GM23338 (cell line): ENCODE data around the gene SFTA2. TPM values are rescaled to one million over a fixed set of nuclear protein-coding genes. Genes with fewer than 3 reads are reported as not detected.
A peak's percentile ranks its signal among the peaks of the same experiment; 100 is the strongest.

Experiments used
- ATAC-seq: fragments of 200-7000 bp; cut with Tn5 transposase; 3 replicates; pipeline ENCODE4 v1.9.1; 2020
- DNase-seq: peaks from one replicate; pipeline ENCODE4 v3.0.0-alpha.2; 2015; ENCODE audit warnings: low spot score
- H2AFZ ChIP-seq: fragments of 200-600 bp; sonication (generic); 2 replicates; pipeline ENCODE4 v1.8.0; 2016; ENCODE audit warnings: antibody characterized with exemption, mild to moderate bottlenecking, moderate library complexity
- H3F3A ChIP-seq: fragments of 200-600 bp; sonication (generic); replicated peaks from 2 replicates; pipeline ENCODE4 v1.8.0; 2017; ENCODE audit warnings: antibody characterized with exemption, mixed run types, low read depth
- H3K27ac ChIP-seq: fragments of 200-600 bp; sonication (generic); 2 replicates; pipeline ENCODE4 v1.6.1; 2016; ENCODE audit warnings: low read depth
- H3K27me3 ChIP-seq: fragments of 200-600 bp; sonication (generic); 2 replicates; pipeline ENCODE4 v1.8.0; 2016; ENCODE audit warnings: mild to moderate bottlenecking, mixed run types, moderate library complexity; ENCODE audit not compliant: insufficient read depth
- H3K36me3 ChIP-seq: fragments of 200-600 bp; sonication (generic); 2 replicates; pipeline ENCODE4 v1.8.0; 2016; ENCODE audit warnings: mild to moderate bottlenecking; ENCODE audit not compliant: insufficient read depth
- H3K4me1 ChIP-seq: fragments of 200-600 bp; sonication (generic); 2 replicates; pipeline ENCODE4 v1.8.0; 2016; ENCODE audit warnings: mild to moderate bottlenecking, moderate library complexity; ENCODE audit not compliant: insufficient read depth
- H3K4me2 ChIP-seq: fragments of 200-600 bp; sonication (generic); 2 replicates; pipeline ENCODE4 v1.7.1; 2017; ENCODE audit warnings: mixed run types
- H3K4me3 ChIP-seq: fragments of 200-600 bp; sonication (generic); 2 replicates; pipeline ENCODE4 v1.6.1; 2016; ENCODE audit warnings: mixed run types
- H3K79me2 ChIP-seq: fragments of 200-600 bp; sonication (generic); replicated peaks from 2 replicates; pipeline ENCODE4 v1.8.0; 2017; ENCODE audit warnings: mild to moderate bottlenecking; ENCODE audit not compliant: insufficient read depth
- H3K9me2 ChIP-seq: fragments of 200-600 bp; sonication (generic); 2 replicates; pipeline ENCODE4 v1.8.0; 2017; ENCODE audit not compliant: insufficient read depth
- H4K20me1 ChIP-seq: fragments of 200-600 bp; sonication (generic); replicated peaks from 2 replicates; pipeline ENCODE4 v1.8.0; 2017; ENCODE audit warnings: mild to moderate bottlenecking; ENCODE audit not compliant: insufficient read depth
- H3K27ac Mint-ChIP-seq: 2 replicates; pipeline ENCODE4 v1.8.0; 2020; ENCODE audit warnings: inconsistent platforms, mild to moderate bottlenecking, moderate library complexity, mixed read lengths
- H3K27me3 Mint-ChIP-seq: 3 replicates; pipeline ENCODE4 v1.8.0; 2022; ENCODE audit warnings: low read depth, mild to moderate bottlenecking, moderate library complexity, mixed read lengths, inconsistent platforms; ENCODE audit not compliant: insufficient read depth, poor library complexity
- H3K36me3 Mint-ChIP-seq: 3 replicates; pipeline ENCODE4 v1.8.0; 2021; ENCODE audit warnings: low read depth, mild to moderate bottlenecking, inconsistent platforms, moderate library complexity, mixed read lengths
- H3K4me1 Mint-ChIP-seq: 3 replicates; pipeline ENCODE4 v1.8.0; 2020; ENCODE audit warnings: mild to moderate bottlenecking, inconsistent platforms, mixed read lengths
- H3K4me3 Mint-ChIP-seq: 3 replicates; pipeline ENCODE4 v1.8.0; 2021; ENCODE audit warnings: moderate library complexity, mild to moderate bottlenecking, inconsistent platforms, mixed read lengths
- H3K9me3 Mint-ChIP-seq: 3 replicates; pipeline ENCODE4 v1.8.0; 2020; ENCODE audit warnings: moderate library complexity, mild to moderate bottlenecking, inconsistent platforms, mixed read lengths
- ETS1 ChIP-seq: IDR thresholded peaks from 2 replicates; pipeline ENCODE4 v1.6.1; 2016; ENCODE audit warnings: antibody characterized with exemption
- EZH2 ChIP-seq: fragments of 200-600 bp; sonication (generic); IDR thresholded peaks from one replicate; pipeline ENCODE4 v1.8.0; 2017; ENCODE audit warnings: antibody characterized with exemption, mild to moderate bottlenecking, low read depth; ENCODE audit not compliant: unreplicated experiment
- EZH2phosphoT487 ChIP-seq: fragments of 200-600 bp; sonication (generic); IDR thresholded peaks from one replicate; pipeline ENCODE4 v1.8.1; 2018; ENCODE audit warnings: antibody characterized with exemption; ENCODE audit not compliant: unreplicated experiment
- JUNB ChIP-seq: IDR thresholded peaks from one replicate; pipeline ENCODE4 v1.6.1; 2016; ENCODE audit warnings: antibody characterized with exemption; ENCODE audit not compliant: unreplicated experiment
- POLR2AphosphoS5 ChIP-seq: IDR thresholded peaks from 2 replicates; pipeline ENCODE4 v1.6.1; 2016; ENCODE audit warnings: antibody characterized with exemption, low read depth
- ZNF114 ChIP-seq: fragments of 250-450 bp; sonication (Bioruptor Pico); IDR thresholded peaks from 2 replicates; pipeline ENCODE4 v1.5.0; 2020; ENCODE audit warnings: mild to moderate bottlenecking, moderate library complexity
- ZNF331 ChIP-seq: fragments of 250-450 bp; sonication (Bioruptor Pico); IDR thresholded peaks from 2 replicates; pipeline ENCODE4 v1.5.0; 2020; ENCODE audit warnings: low read depth, mild to moderate bottlenecking, moderate library complexity
- ZNF462 ChIP-seq: fragments of 250-450 bp; sonication (Bioruptor Pico); IDR thresholded peaks from 2 replicates; pipeline ENCODE4 v1.5.0; 2020; ENCODE audit warnings: mild to moderate bottlenecking, moderate library complexity
- polyA plus RNA-seq: library from polyadenylated mRNA; unstranded; fragments of >200 nt; fragmentation: Nextera tagmentation; extraction: Ambion mirVana; gene quantifications from 2 replicates; pipeline ENCODE4 v1.2.1, GENCODE V29; 2016
- total RNA-seq: library from RNA; depleted of rRNA; stranded (reverse); fragments of >200 nt; shearing (Covaris generic); gene quantifications from 2 replicates; pipeline ENCODE4 v1.2.3, GENCODE V29; 2014

Gene SFTA2
- total and polyA plus RNA-seq, 2 experiments from 2014 or later, result not detected

GRCh38 chr6:30885481-30885998 is 46.4 kb downstream of the SFTA2 start (continued):
- TF ChIP-seq JUNB, result no peak

- peak overlapping the region; percentile 88; the same call in 1 of the 2 replicates for H3K27ac ChIP-seq
Measured at GRCh38 chr6:30884521-30885480, 47.2 kb downstream of the SFTA2 start.

GRCh38 chr6:30883685-30884520 is 48.1 kb downstream of the SFTA2 start, which contains the start of gene DDR1:
Gene DDR1, plus strand, starts transcription at chr6:30884519. Its CDS starts 4,211 bp downstream, at chr6:30888730.
- H4K20me1 ChIP-seq, result peaks cover 14% of the 10 kb centered on the region
- TF ChIP-seq POLR2AphosphoS5, result no peak; the same call in 1 of the 2 replicates
- TF ChIP-seq JUNB, result no peak
- TF ChIP-seq ZNF331 (CRISPR knock-in tag), result no peak
- TF ChIP-seq EZH2, result no peak
- TF ChIP-seq ETS1, result no peak
- TF ChIP-seq ZNF462, result no peak
- TF ChIP-seq ZNF114, result no peak

More at GRCh38 chr6:30884521-30885480, 47.2 kb downstream of the SFTA2 start:
- Mint-ChIP-seq H3K9me3 (no peaks in the 10 kb centered on the region), H3K4me3 (peak overlapping the region; percentile 71), H3K36me3 (peaks cover 18% of the 10 kb centered on the region), H3K27me3 (peaks cover 33% of the 10 kb centered on the region), H3K27ac (peak overlapping the region; percentile 94; the same call in 1 of the 2 replicates), H3K4me1 (peaks cover 71% of the 10 kb centered on the region)
- Histone ChIP-seq H3K9me2 (no peaks in the 10 kb centered on the region), H3K27me3 (no peaks in the 10 kb centered on the region), H3K36me3 (no peaks in the 10 kb centered on the region; the same call in none of the 2 replicates), H3K4me2 (peak overlapping the region; percentile 100), H3K4me3 (peak overlapping the region; percentile 92), H3K79me2 (peaks cover 63% of the 10 kb centered on the region), H2AFZ (no peak overlapping the region), H3K4me1 (peaks cover 52% of the 10 kb centered on the region), H4K20me1 (peaks cover 14% of the 10 kb centered on the region), H3F3A (peaks cover 26% of the 10 kb centered on the region)
- peak; percentile 2 for ATAC-seq
- peak; percentile 81 for DNase-seq
- TF ChIP-seq EZH2phosphoT487, result no peak
- peak; percentile 23; the same call in 1 of the 2 replicates for TF ChIP-seq POLR2AphosphoS5

More at GRCh38 chr6:30883685-30884520, 48.1 kb downstream of the SFTA2 start, which contains the start of gene DDR1:
- Histone ChIP-seq H3K4me2 (peak within 1 kb of the TSS; percentile 100), H3K27me3 (no peaks in the 10 kb centered on the region), H3K27ac (peak within 1 kb of the TSS; percentile 97), H3F3A (peaks cover 29% of the 10 kb centered on the region), H3K4me3 (peak within 1 kb of the TSS; percentile 92), H3K4me1 (peaks cover 57% of the 10 kb centered on the region), H3K36me3 (no peaks in the 10 kb centered on the region; the same call in none of the 2 replicates), H3K79me2 (peaks cover 55% of the 10 kb centered on the region), H2AFZ (no peak within 1 kb of the TSS), H3K9me2 (no peaks in the 10 kb centered on the region)
- Mint-ChIP-seq H3K36me3 (peaks cover 10% of the 10 kb centered on the region), H3K4me3 (peak within 1 kb of the TSS; percentile 79), H3K9me3 (no peaks in the 10 kb centered on the region), H3K27me3 (peaks cover 33% of the 10 kb centered on the region), H3K27ac (peak within 1 kb of the TSS; percentile 94), H3K4me1 (peaks cover 72% of the 10 kb centered on the region)
- DNase-seq (peak; percentile 71), ATAC-seq (peak; percentile 5)
